Calu3 (cell line): Measurements from ENCODE around the gene WASHC2C. TPM values are rescaled to one million over a fixed set of nuclear protein-coding genes. Genes with fewer than 3 reads are reported as not detected.
"Not testable (repeated sequence)": the region's sequence is repeated elsewhere in the genome, so short reads cannot be mapped to it uniquely, and the experiment has no call there.

Experiments
- BruUV-seq: library from RNA; stranded (reverse); fragments of 400-500 nt; replicated peaks from 2 replicates; lab custom pipeline; 2021; lab: Mats Ljungman, UMichigan
- CTCF ChIA-PET: fragments of 300-600 bp; sonication (Branson Sonifier 250); formaldehyde crosslinking; loops from one replicate; lab custom pipeline; 2022; ENCODE audit warnings: antibody characterized with exemption; lab: Charles Lee
- DNase-seq: peaks from one replicate; pipeline ENCODE4 v3.0.0; 2022
- H3K27ac Mint-ChIP-seq: one replicate; pipeline ENCODE4 v1.8.0; 2022; ENCODE audit warnings: mixed read lengths; ENCODE audit not compliant: unreplicated experiment
- H3K27me3 Mint-ChIP-seq: one replicate; pipeline ENCODE4 v1.8.0; 2022; ENCODE audit warnings: mixed read lengths; ENCODE audit not compliant: unreplicated experiment
- H3K36me3 Mint-ChIP-seq: one replicate; pipeline ENCODE4 v1.8.0; 2022; ENCODE audit warnings: mild to moderate bottlenecking, moderate library complexity, mixed read lengths; ENCODE audit not compliant: insufficient read depth, unreplicated experiment
- H3K4me1 Mint-ChIP-seq: one replicate; pipeline ENCODE4 v1.8.0; 2022; ENCODE audit warnings: mild to moderate bottlenecking, low read depth, mixed read lengths; ENCODE audit not compliant: unreplicated experiment
- H3K4me3 Mint-ChIP-seq: one replicate; pipeline ENCODE4 v1.8.0; 2022; ENCODE audit warnings: mild to moderate bottlenecking, low read depth, moderate library complexity, mixed read lengths; ENCODE audit not compliant: unreplicated experiment
- H3K9me3 Mint-ChIP-seq: one replicate; pipeline ENCODE4 v1.8.0; 2022; ENCODE audit warnings: low read depth, mixed read lengths; ENCODE audit not compliant: unreplicated experiment
- intact Hi-C: fragments of 100-400 bp; cut with micrococcal nuclease; formaldehyde crosslinking; loops from one replicate; pipeline ENCODE4 v1.10.0; 2022; ENCODE audit not compliant: unreplicated experiment
- total RNA-seq: library from RNA; stranded (reverse); gene quantifications from 2 replicates; pipeline ENCODE4 v1.2.3, GENCODE V29; 2022

Gene WASHC2C
- total RNA-seq, 1 experiment from 2014 or later = 25.5 TPM

- H3K4me3 Mint-ChIP-seq, H3K36me3 Mint-ChIP-seq, H3K27me3 Mint-ChIP-seq, H3K4me1 Mint-ChIP-seq, BruUV-seq, H3K9me3 Mint-ChIP-seq, CTCF ChIA-PET, DNase-seq, H3K27ac Mint-ChIP-seq, intact Hi-C loops: not testable (repeated sequence)
These were observed 34.6 kb downstream of the WASHC2C start for GRCh38 chr10:45761622-45762021.

GRCh38 chr10:45763037-45763436 is 36.0 kb downstream of the WASHC2C start:
- BruUV-seq, intact Hi-C loops, DNase-seq, H3K4me1 Mint-ChIP-seq, H3K36me3 Mint-ChIP-seq, H3K27ac Mint-ChIP-seq, H3K4me3 Mint-ChIP-seq, H3K9me3 Mint-ChIP-seq, CTCF ChIA-PET, H3K27me3 Mint-ChIP-seq: not testable (repeated sequence)

GRCh38 chr10:45768334-45768733 is 41.3 kb downstream of the WASHC2C start:
- CTCF ChIA-PET = not testable (repeated sequence)

GRCh38 chr10:45771757-45772461 is 44.8 kb downstream of the WASHC2C start:
- H3K4me1 Mint-ChIP-seq, BruUV-seq, H3K4me3 Mint-ChIP-seq, DNase-seq, intact Hi-C loops, H3K36me3 Mint-ChIP-seq, H3K27ac Mint-ChIP-seq, CTCF ChIA-PET, H3K27me3 Mint-ChIP-seq, H3K9me3 Mint-ChIP-seq: not testable (repeated sequence)

More at GRCh38 chr10:45768334-45768733, 41.3 kb downstream of the WASHC2C start:
- H3K36me3 Mint-ChIP-seq, intact Hi-C loops, DNase-seq, H3K4me3 Mint-ChIP-seq, H3K27me3 Mint-ChIP-seq, H3K9me3 Mint-ChIP-seq, H3K4me1 Mint-ChIP-seq, BruUV-seq, H3K27ac Mint-ChIP-seq: not testable (repeated sequence)

- BruUV-seq, H3K9me3 Mint-ChIP-seq, H3K4me1 Mint-ChIP-seq, H3K27ac Mint-ChIP-seq, DNase-seq, H3K36me3 Mint-ChIP-seq, H3K4me3 Mint-ChIP-seq, H3K27me3 Mint-ChIP-seq, intact Hi-C loops, CTCF ChIA-PET: not testable (repeated sequence)
These were observed 59.2 kb downstream of the WASHC2C start for GRCh38 chr10:45786217-45786616.

GRCh38 chr10:45787212-45787741 is 60.2 kb downstream of the WASHC2C start:
- H3K27ac Mint-ChIP-seq, H3K4me1 Mint-ChIP-seq, H3K9me3 Mint-ChIP-seq, BruUV-seq, CTCF ChIA-PET, DNase-seq, H3K4me3 Mint-ChIP-seq, H3K36me3 Mint-ChIP-seq, intact Hi-C loops, H3K27me3 Mint-ChIP-seq: not testable (repeated sequence)

GRCh38 chr10:45789991-45790390 is 62.9 kb downstream of the WASHC2C start:
- BruUV-seq, H3K27me3 Mint-ChIP-seq, DNase-seq, intact Hi-C loops, H3K27ac Mint-ChIP-seq, H3K9me3 Mint-ChIP-seq, H3K4me1 Mint-ChIP-seq, CTCF ChIA-PET, H3K4me3 Mint-ChIP-seq: not testable (repeated sequence)
- peaks cover 10% of the 10 kb centered on the region for H3K36me3 Mint-ChIP-seq

GRCh38 chr10:45790694-45791426 is 63.8 kb downstream of the WASHC2C start:
- BruUV-seq, H3K4me1 Mint-ChIP-seq, DNase-seq, H3K27ac Mint-ChIP-seq, intact Hi-C loops, CTCF ChIA-PET, H3K27me3 Mint-ChIP-seq, H3K9me3 Mint-ChIP-seq, H3K4me3 Mint-ChIP-seq: not testable (repeated sequence)
- H3K36me3 Mint-ChIP-seq = peaks cover 11% of the 10 kb centered on the region

GRCh38 chr10:45794761-45795160 is 67.7 kb downstream of the WASHC2C start:
- peaks cover 23% of the 10 kb centered on the region for H3K27me3 Mint-ChIP-seq
- H3K4me3 Mint-ChIP-seq, DNase-seq, intact Hi-C loops, H3K4me1 Mint-ChIP-seq, H3K36me3 Mint-ChIP-seq, H3K9me3 Mint-ChIP-seq, H3K27ac Mint-ChIP-seq, CTCF ChIA-PET, BruUV-seq: not testable (repeated sequence)
